ENCODE results near the gene PPP1R16B. TPM values are rescaled to one million over a fixed set of nuclear protein-coding genes. Genes with fewer than 3 reads are reported as not detected.

Gene PPP1R16B
- total RNA-seq, 2 experiments from 2014 or later: 87.6 to 91.1 TPM

DNA sequence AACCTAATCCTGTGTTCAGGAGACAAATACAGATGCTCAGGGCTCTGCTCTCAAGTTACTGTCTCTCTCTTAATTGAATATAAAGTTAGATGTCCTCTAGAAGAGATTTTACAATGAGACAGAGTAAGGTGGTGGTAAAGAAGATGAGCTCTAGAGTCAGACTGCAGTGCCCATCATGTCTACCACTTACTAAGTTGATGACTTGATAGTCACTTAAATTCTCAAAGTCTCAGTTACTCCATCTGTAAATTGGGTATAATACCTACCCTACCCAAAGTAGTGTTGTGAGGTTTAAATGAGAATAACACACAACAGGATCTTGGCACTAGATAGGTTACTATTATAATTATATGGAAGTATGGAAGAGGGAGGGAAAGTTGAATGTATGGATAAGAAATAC is 158.2 kb downstream of the PPP1R16B start:
- Histone ChIP-seq H3K27ac (ENCODE audit: low read depth in 1 of 2, low read length in 2 of 2) (no peak overlapping the region), H3K4me3 (ENCODE audit: low read length) (no peak overlapping the region), H3K9me3 (ENCODE audit: control insufficient read depth in 1 of 2, insufficient read depth in 1 of 2, low read length in 2 of 2) (no peaks in the 10 kb centered on the region), H3K27me3 (ENCODE audit: control insufficient read depth in 1 of 2, insufficient read depth in 2 of 2, low read length in 2 of 2) (no peaks in the 10 kb centered on the region), H3K36me3 (ENCODE audit: insufficient read depth, low read length) (peaks cover 9% of the 10 kb centered on the region), H3K4me1 (ENCODE audit: insufficient read depth, low read length) (peaks cover 16% of the 10 kb centered on the region)
- Mint-ChIP-seq H3K9me3 (no peaks in the 10 kb centered on the region), H3K4me1 (ENCODE audit: low read depth) (peaks cover 33% of the 10 kb centered on the region), H3K4me3 (peak overlapping the region; percentile 6), H3K27ac (no peak overlapping the region), H3K27me3 (no peaks in the 10 kb centered on the region), H3K36me3 (ENCODE audit: low read depth) (peaks cover 27% of the 10 kb centered on the region)
- no peak for ATAC-seq (ENCODE audit: poor library complexity)
- intact Hi-C loops (cut with DNase I, micrococcal nuclease): loop anchor here (2.0 to 10.0 kb wide), 5 partner anchors 156 to 526 kb away; partner anchors contain the start of genes ACTR5 (in 1 of the 2), PPP1R16B (in 1 of the 2), RALGAPB (in 1 of the 2) and SNHG17 (in 1 of the 2)
- TF ChIP-seq, protein P1, sequence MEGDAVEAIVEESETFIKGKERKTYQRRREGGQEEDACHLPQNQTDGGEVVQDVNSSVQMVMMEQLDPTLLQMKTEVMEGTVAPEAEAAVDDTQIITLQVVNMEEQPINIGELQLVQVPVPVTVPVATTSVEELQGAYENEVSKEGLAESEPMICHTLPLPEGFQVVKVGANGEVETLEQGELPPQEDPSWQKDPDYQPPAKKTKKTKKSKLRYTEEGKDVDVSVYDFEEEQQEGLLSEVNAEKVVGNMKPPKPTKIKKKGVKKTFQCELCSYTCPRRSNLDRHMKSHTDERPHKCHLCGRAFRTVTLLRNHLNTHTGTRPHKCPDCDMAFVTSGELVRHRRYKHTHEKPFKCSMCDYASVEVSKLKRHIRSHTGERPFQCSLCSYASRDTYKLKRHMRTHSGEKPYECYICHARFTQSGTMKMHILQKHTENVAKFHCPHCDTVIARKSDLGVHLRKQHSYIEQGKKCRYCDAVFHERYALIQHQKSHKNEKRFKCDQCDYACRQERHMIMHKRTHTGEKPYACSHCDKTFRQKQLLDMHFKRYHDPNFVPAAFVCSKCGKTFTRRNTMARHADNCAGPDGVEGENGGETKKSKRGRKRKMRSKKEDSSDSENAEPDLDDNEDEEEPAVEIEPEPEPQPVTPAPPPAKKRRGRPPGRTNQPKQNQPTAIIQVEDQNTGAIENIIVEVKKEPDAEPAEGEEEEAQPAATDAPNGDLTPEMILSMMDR (IDR thresholded peaks at IDR 0.05): no peak
- DNase-seq: no peak
- POLR2A ChIA-PET: interaction anchor here (2.4 to 3.3 kb wide), 3 partner anchors 37 to 159 kb away, joined by 7 to 38 read pairs (median 19); partner anchors contain the start of genes FAM83D and PPP1R16B
- CTCF ChIA-PET: interaction anchor here (3.2 kb wide), 1 partner anchor 38 kb away, joined by 25 read pairs; the partner anchor contains the start of gene FAM83D

DNA sequence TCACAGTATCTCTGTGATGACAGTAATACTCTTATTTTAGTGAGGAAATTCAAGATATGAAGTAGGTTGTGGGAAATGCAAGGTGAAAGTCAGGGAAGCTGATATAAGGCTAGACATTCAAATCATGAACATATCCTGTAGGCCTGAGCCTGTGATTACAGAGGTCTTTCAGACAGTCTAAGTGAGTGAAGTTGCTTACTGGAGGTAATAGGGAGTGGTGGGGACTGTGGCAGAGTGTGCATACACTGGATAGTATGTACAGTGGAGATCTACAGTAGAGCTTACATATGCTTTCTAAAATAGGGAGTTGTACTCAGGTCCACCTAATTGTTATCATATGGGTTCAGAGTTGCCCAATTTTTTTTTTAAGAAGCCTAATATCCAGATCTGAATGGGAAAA is 159.8 kb downstream of the PPP1R16B start:
- intact Hi-C loops (cut with DNase I, micrococcal nuclease): loop anchor here in 1 of 2 experiments (10.0 kb wide), 1 partner anchor 490 kb away; the partner anchor contains the start of gene RALGAPB
- ChIA-PET CTCF (interaction anchor here (0.7 kb wide), 1 partner anchor 72 kb away, joined by 4 read pairs; no protein-coding TSS in a partner anchor), POLR2A (no interaction called here)
- peaks cover 41% of the 10 kb centered on the region for H3K36me3 Mint-ChIP-seq (ENCODE audit: low read depth)
- no peaks in the 10 kb centered on the region for H3K9me3 Mint-ChIP-seq
- ATAC-seq (ENCODE audit: poor library complexity) (no peak), DNase-seq (no peak)
- H3K4me1 Mint-ChIP-seq (ENCODE audit: low read depth): peaks cover 36% of the 10 kb centered on the region
- H3K36me3 ChIP-seq (ENCODE audit: insufficient read depth, low read length): peaks cover 21% of the 10 kb centered on the region
- H3K27me3 ChIP-seq (ENCODE audit: control insufficient read depth in 1 of 2, insufficient read depth in 2 of 2, low read length in 2 of 2): no peaks in the 10 kb centered on the region
- H3K4me1 ChIP-seq (ENCODE audit: insufficient read depth, low read length): peaks cover 16% of the 10 kb centered on the region
- no peaks in the 10 kb centered on the region for H3K9me3 ChIP-seq (ENCODE audit: control insufficient read depth in 1 of 2, insufficient read depth in 1 of 2, low read length in 2 of 2)
- H3K4me3 ChIP-seq (ENCODE audit: low read length): no peak overlapping the region
- H3K27ac Mint-ChIP-seq: no peak overlapping the region
- no peak overlapping the region for H3K27ac ChIP-seq (ENCODE audit: low read depth in 1 of 2, low read length in 2 of 2)
- H3K4me3 Mint-ChIP-seq: peak overlapping the region; percentile 27
- no peaks in the 10 kb centered on the region for H3K27me3 Mint-ChIP-seq
- TF ChIP-seq, protein P1 (IDR thresholded peaks at IDR 0.05): no peak

DNA sequence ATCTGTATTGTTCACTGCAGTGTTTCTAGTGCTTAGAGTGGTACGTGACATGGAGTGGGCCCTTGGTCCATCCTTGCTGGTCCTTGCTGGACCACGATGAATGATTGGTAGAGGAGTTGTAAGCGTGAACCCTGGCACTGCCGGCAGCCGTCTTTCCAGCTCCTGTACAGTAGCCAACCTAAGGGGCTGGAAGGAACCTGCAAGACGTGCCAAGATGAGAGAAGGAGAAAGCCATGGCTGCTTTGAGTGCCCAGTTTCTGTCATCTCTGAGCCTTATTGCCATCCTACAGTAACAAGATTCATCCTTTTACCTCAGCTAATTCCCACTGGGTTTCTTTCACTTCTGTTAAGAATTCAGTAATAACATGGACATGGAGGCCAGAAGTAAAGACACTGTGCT is 162.6 kb downstream of the PPP1R16B start:
- ChIA-PET CTCF (no interaction called here), POLR2A (no interaction called here)
- ATAC-seq (ENCODE audit: poor library complexity): no peak
- no peaks in the 10 kb centered on the region for H3K27me3 Mint-ChIP-seq
- no peak overlapping the region for H3K4me3 Mint-ChIP-seq
- DNase-seq: no peak
- Histone ChIP-seq H3K36me3 (ENCODE audit: insufficient read depth, low read length) (peaks cover 39% of the 10 kb centered on the region), H3K4me1 (ENCODE audit: insufficient read depth, low read length) (peaks cover under 1% of the 10 kb centered on the region), H3K27me3 (ENCODE audit: control insufficient read depth in 1 of 2, insufficient read depth in 2 of 2, low read length in 2 of 2) (no peaks in the 10 kb centered on the region), H3K27ac (ENCODE audit: low read depth in 1 of 2, low read length in 2 of 2) (no peak overlapping the region), H3K9me3 (ENCODE audit: control insufficient read depth in 1 of 2, insufficient read depth in 1 of 2, low read length in 2 of 2) (no peaks in the 10 kb centered on the region), H3K4me3 (ENCODE audit: low read length) (no peak overlapping the region)
- H3K4me1 Mint-ChIP-seq (ENCODE audit: low read depth): peaks cover 23% of the 10 kb centered on the region
- intact Hi-C loops (cut with DNase I, micrococcal nuclease): loop anchor here in 1 of 2 experiments (10.0 kb wide), 1 partner anchor 493 kb away; the partner anchor contains the start of gene RALGAPB
- TF ChIP-seq, protein P1 (IDR thresholded peaks at IDR 0.05): no peak
- peaks cover 60% of the 10 kb centered on the region for H3K36me3 Mint-ChIP-seq (ENCODE audit: low read depth)
- no peaks in the 10 kb centered on the region for H3K9me3 Mint-ChIP-seq
- no peak overlapping the region for H3K27ac Mint-ChIP-seq

All from CD4-positive, alpha-beta T cell (primary cell).